GM23338 (cell line): ENCODE data around the gene SHISA2. TPM values are rescaled to one million over a fixed set of nuclear protein-coding genes. Genes with fewer than 3 reads are reported as not detected.

ENCODE experiments used
- ATAC-seq: fragments of 200-7000 bp; cut with Tn5 transposase; 3 replicates; pipeline ENCODE4 v1.9.1; 2020
- DNase-seq: peaks from one replicate; pipeline ENCODE4 v3.0.0-alpha.2; 2015; ENCODE audit warnings: low spot score
- H2AFZ ChIP-seq: fragments of 200-600 bp; sonication (generic); 2 replicates; pipeline ENCODE4 v1.8.0; 2016; ENCODE audit warnings: antibody characterized with exemption, mild to moderate bottlenecking, moderate library complexity
- H3F3A ChIP-seq: fragments of 200-600 bp; sonication (generic); replicated peaks from 2 replicates; pipeline ENCODE4 v1.8.0; 2017; ENCODE audit warnings: antibody characterized with exemption, mixed run types, low read depth
- H3K27ac ChIP-seq: fragments of 200-600 bp; sonication (generic); 2 replicates; pipeline ENCODE4 v1.6.1; 2016; ENCODE audit warnings: low read depth
- H3K27me3 ChIP-seq: fragments of 200-600 bp; sonication (generic); 2 replicates; pipeline ENCODE4 v1.8.0; 2016; ENCODE audit warnings: mild to moderate bottlenecking, mixed run types, moderate library complexity; ENCODE audit not compliant: insufficient read depth
- H3K36me3 ChIP-seq: fragments of 200-600 bp; sonication (generic); 2 replicates; pipeline ENCODE4 v1.8.0; 2016; ENCODE audit warnings: mild to moderate bottlenecking; ENCODE audit not compliant: insufficient read depth
- H3K4me1 ChIP-seq: fragments of 200-600 bp; sonication (generic); 2 replicates; pipeline ENCODE4 v1.8.0; 2016; ENCODE audit warnings: mild to moderate bottlenecking, moderate library complexity; ENCODE audit not compliant: insufficient read depth
- H3K4me2 ChIP-seq: fragments of 200-600 bp; sonication (generic); 2 replicates; pipeline ENCODE4 v1.7.1; 2017; ENCODE audit warnings: mixed run types
- H3K4me3 ChIP-seq: fragments of 200-600 bp; sonication (generic); 2 replicates; pipeline ENCODE4 v1.6.1; 2016; ENCODE audit warnings: mixed run types
- H3K79me2 ChIP-seq: fragments of 200-600 bp; sonication (generic); replicated peaks from 2 replicates; pipeline ENCODE4 v1.8.0; 2017; ENCODE audit warnings: mild to moderate bottlenecking; ENCODE audit not compliant: insufficient read depth
- H3K9me2 ChIP-seq: fragments of 200-600 bp; sonication (generic); 2 replicates; pipeline ENCODE4 v1.8.0; 2017; ENCODE audit not compliant: insufficient read depth
- H4K20me1 ChIP-seq: fragments of 200-600 bp; sonication (generic); replicated peaks from 2 replicates; pipeline ENCODE4 v1.8.0; 2017; ENCODE audit warnings: mild to moderate bottlenecking; ENCODE audit not compliant: insufficient read depth
- H3K27ac Mint-ChIP-seq: 2 replicates; pipeline ENCODE4 v1.8.0; 2020; ENCODE audit warnings: inconsistent platforms, mild to moderate bottlenecking, moderate library complexity, mixed read lengths
- H3K27me3 Mint-ChIP-seq: 3 replicates; pipeline ENCODE4 v1.8.0; 2022; ENCODE audit warnings: low read depth, mild to moderate bottlenecking, moderate library complexity, mixed read lengths, inconsistent platforms; ENCODE audit not compliant: insufficient read depth, poor library complexity
- H3K36me3 Mint-ChIP-seq: 3 replicates; pipeline ENCODE4 v1.8.0; 2021; ENCODE audit warnings: low read depth, mild to moderate bottlenecking, inconsistent platforms, moderate library complexity, mixed read lengths
- H3K4me1 Mint-ChIP-seq: 3 replicates; pipeline ENCODE4 v1.8.0; 2020; ENCODE audit warnings: mild to moderate bottlenecking, inconsistent platforms, mixed read lengths
- H3K4me3 Mint-ChIP-seq: 3 replicates; pipeline ENCODE4 v1.8.0; 2021; ENCODE audit warnings: moderate library complexity, mild to moderate bottlenecking, inconsistent platforms, mixed read lengths
- H3K9me3 Mint-ChIP-seq: 3 replicates; pipeline ENCODE4 v1.8.0; 2020; ENCODE audit warnings: moderate library complexity, mild to moderate bottlenecking, inconsistent platforms, mixed read lengths
- CREB1 ChIP-seq: fragments of 250-450 bp; sonication (Bioruptor Pico); IDR thresholded peaks from 2 replicates; pipeline ENCODE4 v1.5.0; 2020; ENCODE audit warnings: low read depth, mild to moderate bottlenecking, moderate library complexity
- CTCF ChIP-seq, 2 experiments: fragments of 200-600 bp in 1 of 2; sonication (generic) in 1 of 2; conservative IDR thresholded peaks; 2 replicates each; pipeline versions ENCODE4 v1.5.1 to v1.6.1; 2016 to 2017; ENCODE audit warnings: antibody characterized with exemption in 2 of 2, low read depth in 2 of 2, mild to moderate bottlenecking in 2 of 2, moderate library complexity in 1 of 2
- ETS1 ChIP-seq: IDR thresholded peaks from 2 replicates; pipeline ENCODE4 v1.6.1; 2016; ENCODE audit warnings: antibody characterized with exemption
- EZH2 ChIP-seq: fragments of 200-600 bp; sonication (generic); IDR thresholded peaks from one replicate; pipeline ENCODE4 v1.8.0; 2017; ENCODE audit warnings: antibody characterized with exemption, mild to moderate bottlenecking, low read depth; ENCODE audit not compliant: unreplicated experiment
- JUNB ChIP-seq: IDR thresholded peaks from one replicate; pipeline ENCODE4 v1.6.1; 2016; ENCODE audit warnings: antibody characterized with exemption; ENCODE audit not compliant: unreplicated experiment
- NANOG ChIP-seq: IDR thresholded peaks from 2 replicates; pipeline ENCODE4 v1.6.1; 2016; ENCODE audit warnings: antibody characterized with exemption, borderline replicate concordance
- POLR2AphosphoS5 ChIP-seq: IDR thresholded peaks from 2 replicates; pipeline ENCODE4 v1.6.1; 2016; ENCODE audit warnings: antibody characterized with exemption, low read depth
- REST ChIP-seq: IDR thresholded peaks from one replicate; pipeline ENCODE4 v1.6.1; 2018; ENCODE audit warnings: antibody characterized with exemption; ENCODE audit not compliant: unreplicated experiment
- STAT1 ChIP-seq: IDR thresholded peaks from one replicate; pipeline ENCODE4 v1.6.1; 2016; ENCODE audit warnings: antibody characterized with exemption; ENCODE audit not compliant: unreplicated experiment
- ZNF114 ChIP-seq: fragments of 250-450 bp; sonication (Bioruptor Pico); IDR thresholded peaks from 2 replicates; pipeline ENCODE4 v1.5.0; 2020; ENCODE audit warnings: mild to moderate bottlenecking, moderate library complexity
- ZNF331 ChIP-seq: fragments of 250-450 bp; sonication (Bioruptor Pico); IDR thresholded peaks from 2 replicates; pipeline ENCODE4 v1.5.0; 2020; ENCODE audit warnings: low read depth, mild to moderate bottlenecking, moderate library complexity
- ZNF462 ChIP-seq: fragments of 250-450 bp; sonication (Bioruptor Pico); IDR thresholded peaks from 2 replicates; pipeline ENCODE4 v1.5.0; 2020; ENCODE audit warnings: mild to moderate bottlenecking, moderate library complexity
- polyA plus RNA-seq: library from polyadenylated mRNA; unstranded; fragments of >200 nt; fragmentation: Nextera tagmentation; extraction: Ambion mirVana; gene quantifications from 2 replicates; pipeline ENCODE4 v1.2.1, GENCODE V29; 2016
- total RNA-seq: library from RNA; depleted of rRNA; stranded (reverse); fragments of >200 nt; shearing (Covaris generic); gene quantifications from 2 replicates; pipeline ENCODE4 v1.2.3, GENCODE V29; 2014

SHISA2 gene
- total and polyA plus RNA-seq, 2 experiments from 2014 or later: 17.9 to 37.4 TPM

- no peaks in the 10 kb centered on the region for H3K27me3 ChIP-seq
- H3K9me2 ChIP-seq: no peaks in the 10 kb centered on the region
- no peak for DNase-seq
- Mint-ChIP-seq H3K4me3 (no peak overlapping the region), H3K4me1 (no peaks in the 10 kb centered on the region), H3K27me3 (no peaks in the 10 kb centered on the region), H3K27ac (no peak overlapping the region), H3K9me3 (no peaks in the 10 kb centered on the region), H3K36me3 (no peaks in the 10 kb centered on the region)
- no peak overlapping the region for H3K4me3 ChIP-seq
- no peak overlapping the region for H3K4me2 ChIP-seq
- H3K36me3 ChIP-seq: no peaks in the 10 kb centered on the region
- TF ChIP-seq EZH2 (no peak), ETS1 (no peak), POLR2AphosphoS5 (no peak), NANOG (no peak), CREB1 (CRISPR knock-in tag) (no peak), ZNF331 (CRISPR knock-in tag) (no peak), CTCF (conservative IDR thresholded peaks at IDR 0.05; ENCODE audit: low read depth in 2 of 2) (no peak), ZNF462 (no peak), ZNF114 (CRISPR knock-in tag) (no peak), STAT1 (no peak), JUNB (no peak), REST (no peak)
- no peaks in the 10 kb centered on the region for H3K79me2 ChIP-seq
- ATAC-seq: no peak
- no peaks in the 10 kb centered on the region for H3F3A ChIP-seq
- H3K4me1 ChIP-seq: no peaks in the 10 kb centered on the region
- no peak overlapping the region for H3K27ac ChIP-seq
- H2AFZ ChIP-seq: no peak overlapping the region
- no peaks in the 10 kb centered on the region for H4K20me1 ChIP-seq
These were observed 19.9 kb upstream of the SHISA2 start for GRCh38 chr13:26071691-26072090.
